NB4 (cell line): ENCODE data around the gene AFF2.

Source experiments
- POLR2A ChIP-seq: IDR thresholded peaks from 2 replicates; pipeline ENCODE4 v1.6.1; 2011; ENCODE audit warnings: mild to moderate bottlenecking; ENCODE audit not compliant: insufficient read length; ENCODE audit errors: extremely low read depth
- TF ChIP-seq, protein P1 (sequence below): IDR thresholded peaks from one replicate; pipeline ENCODE4 v1.5.1; 2012; ENCODE audit warnings: low read depth, low read length

GRCh38 chrX:149013081-149013480 lies 512.7 kb downstream of the AFF2 start:
- TF ChIP-seq, protein P1, sequence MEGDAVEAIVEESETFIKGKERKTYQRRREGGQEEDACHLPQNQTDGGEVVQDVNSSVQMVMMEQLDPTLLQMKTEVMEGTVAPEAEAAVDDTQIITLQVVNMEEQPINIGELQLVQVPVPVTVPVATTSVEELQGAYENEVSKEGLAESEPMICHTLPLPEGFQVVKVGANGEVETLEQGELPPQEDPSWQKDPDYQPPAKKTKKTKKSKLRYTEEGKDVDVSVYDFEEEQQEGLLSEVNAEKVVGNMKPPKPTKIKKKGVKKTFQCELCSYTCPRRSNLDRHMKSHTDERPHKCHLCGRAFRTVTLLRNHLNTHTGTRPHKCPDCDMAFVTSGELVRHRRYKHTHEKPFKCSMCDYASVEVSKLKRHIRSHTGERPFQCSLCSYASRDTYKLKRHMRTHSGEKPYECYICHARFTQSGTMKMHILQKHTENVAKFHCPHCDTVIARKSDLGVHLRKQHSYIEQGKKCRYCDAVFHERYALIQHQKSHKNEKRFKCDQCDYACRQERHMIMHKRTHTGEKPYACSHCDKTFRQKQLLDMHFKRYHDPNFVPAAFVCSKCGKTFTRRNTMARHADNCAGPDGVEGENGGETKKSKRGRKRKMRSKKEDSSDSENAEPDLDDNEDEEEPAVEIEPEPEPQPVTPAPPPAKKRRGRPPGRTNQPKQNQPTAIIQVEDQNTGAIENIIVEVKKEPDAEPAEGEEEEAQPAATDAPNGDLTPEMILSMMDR, result no peak
- TF ChIP-seq POLR2A, result no peak
